NCI-H2171 (cell line): ENCODE results near the gene RGCC.
"Not testable (repeated sequence)": the region's sequence is repeated elsewhere in the genome, so short reads cannot be mapped to it uniquely, and the experiment has no call there.

Experiments
- DNase-seq: peaks from one replicate; lab custom pipeline; 2025; lab: John Stamatoyannopoulos, UW

RGCC gene

GRCh38 chr13:41491436-41491835, 34.1 kb downstream of the RGCC start:
- DNase-seq: no peak

- DNase-seq: no peak
Observed at GRCh38 chr13:41492432-41493260, 35.3 kb downstream of the RGCC start.

GRCh38 chr13:41494202-41494601, 36.9 kb downstream of the RGCC start:
- DNase-seq: no peak

GRCh38 chr13:41495044-41495443, 37.7 kb downstream of the RGCC start:
- DNase-seq: no peak

- DNase-seq: no peak
Observed at GRCh38 chr13:41496420-41497234, 39.3 kb downstream of the RGCC start.

GRCh38 chr13:41497436-41497835, 40.1 kb downstream of the RGCC start:
- no peak for DNase-seq

GRCh38 chr13:41499452-41499851, 42.1 kb downstream of the RGCC start:
- DNase-seq: no peak

GRCh38 chr13:41500511-41500910, 43.2 kb downstream of the RGCC start:
- DNase-seq: no peak

GRCh38 chr13:41501281-41501680, 43.9 kb downstream of the RGCC start:
- DNase-seq: no peak

GRCh38 chr13:41502031-41502430, 44.7 kb downstream of the RGCC start:
- DNase-seq: no peak

- no peak for DNase-seq
Observed at GRCh38 chr13:41502673-41503072, 45.3 kb downstream of the RGCC start.

GRCh38 chr13:41503356-41503755, 46.0 kb downstream of the RGCC start:
- DNase-seq: no peak

- DNase-seq: not testable (repeated sequence)
Observed at GRCh38 chr13:41504657-41505056, 47.3 kb downstream of the RGCC start.

- DNase-seq: no peak
Observed at GRCh38 chr13:41505209-41505835, 48.0 kb downstream of the RGCC start.

- no peak for DNase-seq
Observed at GRCh38 chr13:41506312-41506711, 49.0 kb downstream of the RGCC start.

- no peak for DNase-seq
Observed at GRCh38 chr13:41509971-41510370, 52.6 kb downstream of the RGCC start.

- no peak for DNase-seq
Observed at GRCh38 chr13:41511827-41512226, 54.5 kb downstream of the RGCC start.

GRCh38 chr13:41512441-41512840, 55.1 kb downstream of the RGCC start:
- DNase-seq: no peak

GRCh38 chr13:41513600-41513999, 56.2 kb downstream of the RGCC start:
- DNase-seq: no peak

GRCh38 chr13:41514853-41515395, 57.6 kb downstream of the RGCC start:
- no peak for DNase-seq

GRCh38 chr13:41515491-41516139, 58.3 kb downstream of the RGCC start:
- DNase-seq: no peak

- DNase-seq: no peak
Observed at GRCh38 chr13:41516166-41516565, 58.8 kb downstream of the RGCC start.
